Measurements from ENCODE around the gene PTCHD1.

GRCh38 chrX:23327104-23327503 lies 7.5 kb upstream of the PTCHD1 start:
- TF ChIP-seq NUFIP1 (IDR thresholded peaks at IDR 0.05; ENCODE audit: partially characterized antibody) = no peak
- no peak for TF ChIP-seq ATF3 (IDR thresholded peaks at IDR 0.05)
- no peak for TF ChIP-seq ATF3 (CRISPR knock-in tag; conservative IDR thresholded peaks at IDR 0.05)
- no peak for TF ChIP-seq RFX1 (IDR thresholded peaks at IDR 0.05)

Measured in K562 (cell line).